ENCODE data around the gene ZBTB48.
"Not testable (repeated sequence)": the region's sequence is repeated elsewhere in the genome, so short reads cannot be mapped to it uniquely, and the experiment has no call there.

Gene ZBTB48

GRCh38 chr1:6632588-6633514 is 53.1 kb downstream of the ZBTB48 start:
- DNase-seq (ENCODE audit: low read depth in 1 of 2, low spot score in 1 of 2), result no peak

DNA sequence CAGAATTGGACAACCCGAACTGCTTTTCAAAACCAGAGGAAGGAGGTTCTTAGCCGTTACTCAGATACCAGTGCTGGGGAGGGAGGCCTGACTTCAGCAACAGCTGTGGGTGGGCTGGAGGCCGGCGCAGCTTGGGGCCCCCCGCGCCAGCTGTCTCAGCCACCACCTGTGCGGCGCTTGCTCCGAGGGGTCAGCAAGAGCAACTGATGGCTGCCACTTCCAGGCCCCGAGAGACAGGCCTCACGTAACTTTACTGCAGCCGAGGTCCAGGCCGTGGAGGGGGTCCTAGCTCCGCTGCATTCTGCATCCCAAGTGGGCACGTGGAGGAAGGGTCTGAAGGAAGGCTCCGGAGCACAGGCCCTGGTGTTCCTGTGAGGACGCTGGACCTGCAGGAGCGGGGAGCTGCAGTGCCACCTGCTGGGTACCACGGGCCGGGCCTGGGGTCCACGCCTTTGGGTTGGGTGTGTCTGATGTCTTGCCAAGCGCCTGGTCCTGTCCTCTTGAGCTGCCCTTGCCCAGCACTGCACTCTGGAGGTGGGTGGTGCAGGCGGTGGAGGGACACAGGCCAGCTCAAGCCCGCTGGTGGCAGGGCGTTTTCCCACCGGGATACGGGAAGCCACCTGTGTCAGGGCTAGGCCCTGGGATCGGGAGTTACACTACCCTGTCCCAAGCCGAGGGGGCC is 54.7 kb downstream of the ZBTB48 start:
- DNase-seq (ENCODE audit: low read depth in 1 of 2, low spot score in 1 of 2), result peak in 1 of 2 donors; percentile 19

DNA sequence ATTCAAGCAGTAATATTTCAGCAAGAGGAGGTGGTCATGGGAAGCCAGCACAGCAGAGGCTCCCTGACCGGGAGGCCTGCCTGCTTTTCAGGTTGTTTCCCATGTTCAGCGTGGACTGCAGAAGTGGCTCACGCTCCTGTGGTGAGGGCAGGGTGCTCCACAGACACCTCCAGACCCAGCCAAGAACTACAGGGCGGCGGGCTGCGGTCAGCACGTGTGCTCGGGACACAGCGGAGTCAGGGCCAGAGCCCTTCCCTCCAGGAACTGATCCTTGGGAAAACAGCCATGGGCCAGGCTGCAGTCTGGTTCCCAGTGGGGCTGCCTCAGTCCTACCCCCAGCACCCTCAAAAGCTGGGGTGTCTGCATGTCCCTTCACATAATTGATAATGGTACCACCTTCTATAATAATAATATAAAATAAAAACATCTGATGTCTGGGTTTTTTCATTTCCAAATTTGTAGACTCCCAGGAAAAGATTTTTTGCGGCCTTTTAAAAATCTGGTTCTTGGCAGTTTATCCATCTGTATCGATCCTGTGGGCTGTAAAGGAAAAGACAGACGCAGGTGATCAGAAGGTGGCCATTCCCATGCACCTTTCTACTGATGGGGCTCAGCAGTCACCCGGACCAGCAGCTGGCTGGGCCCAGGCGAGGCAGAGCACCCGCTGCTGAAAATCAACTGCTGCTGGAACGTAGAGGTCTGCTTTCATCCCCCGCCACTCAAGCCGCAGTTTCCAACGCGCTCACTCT is 55.5 kb downstream of the ZBTB48 start:
- DNase-seq (ENCODE audit: low read depth in 1 of 2, low spot score in 1 of 2), result no peak

- no peak for DNase-seq (ENCODE audit: low read depth in 1 of 2, low spot score in 1 of 2)
Measured at GRCh38 chr1:6635910-6636760, 56.3 kb downstream of the ZBTB48 start.

DNA sequence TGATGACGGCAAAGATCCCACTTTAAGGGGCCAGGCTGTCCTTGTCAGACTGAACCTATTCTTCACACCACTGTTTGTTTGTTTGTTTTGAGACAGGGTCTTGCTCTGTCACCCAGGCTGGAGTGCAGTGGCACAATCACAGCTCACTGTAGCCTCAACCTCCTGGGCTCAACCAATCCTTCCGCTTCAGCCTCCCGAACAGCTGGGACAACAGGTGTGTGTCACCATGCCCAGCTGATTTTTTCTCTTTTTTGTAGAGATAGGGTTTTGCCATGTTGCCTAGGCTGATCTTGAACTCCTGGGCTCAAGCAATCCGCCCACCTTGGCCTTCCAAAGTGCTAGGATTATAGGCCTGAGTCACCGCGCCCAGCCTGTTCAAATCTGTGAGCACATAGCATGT is 57.0 kb downstream of the ZBTB48 start:
- DNase-seq (ENCODE audit: low read depth in 1 of 2, low spot score in 1 of 2), result not testable (repeated sequence)

DNA sequence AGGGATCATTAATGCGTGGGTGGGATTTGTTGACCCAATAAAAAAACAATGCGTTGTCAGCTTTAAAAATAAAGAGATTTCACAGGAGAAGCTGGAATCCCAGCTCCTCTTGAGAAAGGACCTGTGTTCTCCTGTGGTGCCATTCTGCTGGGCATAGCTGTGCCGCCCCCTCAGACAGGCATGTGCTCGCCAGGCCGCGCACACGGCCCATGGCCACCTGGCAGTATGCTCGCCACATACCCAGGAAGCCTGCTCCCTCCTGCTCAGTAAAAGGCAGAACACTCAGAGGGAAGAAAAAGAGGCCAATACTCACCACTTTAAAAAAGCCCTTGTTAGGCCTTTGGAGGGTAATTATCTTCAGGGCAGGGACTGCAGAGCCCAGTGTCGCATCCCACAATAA is 58.0 kb downstream of the ZBTB48 start:
- DNase-seq (ENCODE audit: low read depth in 1 of 2, low spot score in 1 of 2), result no peak

- DNase-seq (ENCODE audit: low read depth in 1 of 2, low spot score in 1 of 2), result no peak
Measured at GRCh38 chr1:6638226-6638625, 58.4 kb downstream of the ZBTB48 start.
